Coronary artery (tissue), 2 donors: Measurements from ENCODE around the gene SPAG16.

ENCODE experiments used
- DNase-seq: peaks from one replicate; pipeline ENCODE4 v3.0.0-alpha.2; 2017; ENCODE audit warnings: low spot score
- H3K27ac ChIP-seq, 2 donors: fragments of 200-600 bp; sonication (generic); one replicate each; pipeline ENCODE4 v1.5.1; 2016 to 2019
- H3K4me3 ChIP-seq: fragments of 200-600 bp; sonication (generic); 2 replicates; pipeline ENCODE4 v1.5.1; 2016; ENCODE audit warnings: mild to moderate bottlenecking, moderate library complexity
- TF ChIP-seq, protein P1 (sequence below): fragments of 200-600 bp; sonication (generic); IDR thresholded peaks from one replicate; pipeline ENCODE4 v1.5.1; 2019; ENCODE audit warnings: antibody characterized with exemption

SPAG16 gene

DNA sequence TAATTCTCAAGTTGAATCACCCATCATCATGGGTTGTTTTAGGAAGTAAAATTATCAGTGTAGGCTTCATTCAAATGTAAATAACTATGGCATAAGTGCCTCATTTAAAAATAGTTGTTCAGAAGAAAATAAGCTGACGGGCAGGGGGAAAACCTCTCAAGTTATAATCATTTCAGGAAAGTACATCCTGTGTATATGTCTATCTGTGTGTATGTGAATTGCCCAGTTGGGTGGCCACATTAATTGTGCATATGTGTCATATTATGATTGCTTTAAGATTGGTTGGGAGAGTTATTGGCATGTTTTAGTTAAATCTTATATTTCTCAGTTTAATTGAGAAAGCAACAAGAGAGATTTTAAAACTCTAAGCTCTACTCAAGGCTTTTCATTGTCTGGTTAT, 843.8 kb downstream of the SPAG16 start:
- DNase-seq = no peak
- TF ChIP-seq, protein P1, sequence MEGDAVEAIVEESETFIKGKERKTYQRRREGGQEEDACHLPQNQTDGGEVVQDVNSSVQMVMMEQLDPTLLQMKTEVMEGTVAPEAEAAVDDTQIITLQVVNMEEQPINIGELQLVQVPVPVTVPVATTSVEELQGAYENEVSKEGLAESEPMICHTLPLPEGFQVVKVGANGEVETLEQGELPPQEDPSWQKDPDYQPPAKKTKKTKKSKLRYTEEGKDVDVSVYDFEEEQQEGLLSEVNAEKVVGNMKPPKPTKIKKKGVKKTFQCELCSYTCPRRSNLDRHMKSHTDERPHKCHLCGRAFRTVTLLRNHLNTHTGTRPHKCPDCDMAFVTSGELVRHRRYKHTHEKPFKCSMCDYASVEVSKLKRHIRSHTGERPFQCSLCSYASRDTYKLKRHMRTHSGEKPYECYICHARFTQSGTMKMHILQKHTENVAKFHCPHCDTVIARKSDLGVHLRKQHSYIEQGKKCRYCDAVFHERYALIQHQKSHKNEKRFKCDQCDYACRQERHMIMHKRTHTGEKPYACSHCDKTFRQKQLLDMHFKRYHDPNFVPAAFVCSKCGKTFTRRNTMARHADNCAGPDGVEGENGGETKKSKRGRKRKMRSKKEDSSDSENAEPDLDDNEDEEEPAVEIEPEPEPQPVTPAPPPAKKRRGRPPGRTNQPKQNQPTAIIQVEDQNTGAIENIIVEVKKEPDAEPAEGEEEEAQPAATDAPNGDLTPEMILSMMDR = no peak
- Histone ChIP-seq H3K4me3 (no peak overlapping the region), H3K27ac (peak overlapping the region in 1 of 2 donors; percentile 14)

DNA sequence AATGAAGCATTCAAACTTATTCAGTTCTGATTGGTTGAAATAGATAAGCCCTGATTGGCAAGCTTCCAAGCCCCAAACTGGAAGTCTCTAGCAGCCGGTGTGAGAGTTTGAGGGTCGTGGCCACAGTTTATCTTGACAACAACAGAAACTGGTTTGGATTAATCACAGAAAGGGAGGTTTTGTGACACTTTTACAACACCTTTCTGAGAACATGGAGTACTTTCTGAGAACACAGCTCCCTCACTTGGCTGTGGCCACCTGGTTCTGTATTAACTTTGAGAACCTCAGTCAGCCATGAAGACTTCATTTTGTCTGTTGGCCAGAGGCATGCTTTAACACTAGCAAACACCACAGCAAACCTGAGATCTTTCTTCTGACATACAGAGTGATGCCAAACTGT, 845.9 kb downstream of the SPAG16 start:
- DNase-seq = no peak

DNA sequence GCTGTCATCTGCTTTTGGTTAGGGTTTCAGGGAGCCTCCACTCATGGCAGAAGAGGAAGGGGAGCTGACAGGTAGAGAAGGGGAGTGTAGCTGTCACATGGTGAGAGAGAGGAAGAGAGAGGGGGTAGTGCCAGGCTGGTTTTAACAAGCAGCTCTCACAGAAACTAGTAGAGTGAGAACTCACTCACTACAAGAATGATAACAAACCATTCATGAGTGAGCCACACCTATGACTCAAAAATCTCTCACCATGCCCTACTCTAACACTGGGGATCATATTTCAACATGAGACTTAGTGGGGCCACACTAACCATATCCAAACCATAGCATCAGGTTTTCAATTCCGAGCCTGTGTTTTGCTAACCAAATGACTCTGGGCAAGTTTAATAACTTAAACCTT, 851.7 kb downstream of the SPAG16 start:
- TF ChIP-seq, protein P1 = no peak
- Histone ChIP-seq H3K4me3 (no peak overlapping the region), H3K27ac (no peak overlapping the region)
- no peak for DNase-seq

More for the DNA sequence above, 845.9 kb downstream of the SPAG16 start:
- TF ChIP-seq, protein P1 = no peak
- H3K4me3 ChIP-seq = no peak overlapping the region
- no peak overlapping the region for H3K27ac ChIP-seq

DNA sequence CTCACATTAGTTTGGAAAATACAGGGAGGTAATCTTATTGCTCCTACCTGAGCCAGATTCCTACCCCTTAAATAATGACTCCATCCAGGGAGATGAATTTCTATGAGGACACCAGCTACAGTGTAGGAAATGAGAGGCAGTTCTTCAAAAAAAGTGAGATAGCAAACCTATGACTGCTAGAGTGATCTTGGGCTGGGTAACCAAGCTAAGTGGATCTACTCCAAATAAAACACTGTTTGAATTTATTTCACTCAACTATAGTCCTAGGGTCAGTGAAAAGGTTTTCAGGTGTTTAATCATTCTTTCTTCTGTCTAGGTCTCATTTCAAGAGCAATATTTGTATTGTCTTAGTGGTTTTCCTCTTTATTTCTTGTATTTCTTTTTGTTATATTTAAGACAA, 854.5 kb downstream of the SPAG16 start:
- TF ChIP-seq, protein P1 = no peak
- no peak overlapping the region for H3K4me3 ChIP-seq
- DNase-seq = no peak
- H3K27ac ChIP-seq = no peak overlapping the region

DNA sequence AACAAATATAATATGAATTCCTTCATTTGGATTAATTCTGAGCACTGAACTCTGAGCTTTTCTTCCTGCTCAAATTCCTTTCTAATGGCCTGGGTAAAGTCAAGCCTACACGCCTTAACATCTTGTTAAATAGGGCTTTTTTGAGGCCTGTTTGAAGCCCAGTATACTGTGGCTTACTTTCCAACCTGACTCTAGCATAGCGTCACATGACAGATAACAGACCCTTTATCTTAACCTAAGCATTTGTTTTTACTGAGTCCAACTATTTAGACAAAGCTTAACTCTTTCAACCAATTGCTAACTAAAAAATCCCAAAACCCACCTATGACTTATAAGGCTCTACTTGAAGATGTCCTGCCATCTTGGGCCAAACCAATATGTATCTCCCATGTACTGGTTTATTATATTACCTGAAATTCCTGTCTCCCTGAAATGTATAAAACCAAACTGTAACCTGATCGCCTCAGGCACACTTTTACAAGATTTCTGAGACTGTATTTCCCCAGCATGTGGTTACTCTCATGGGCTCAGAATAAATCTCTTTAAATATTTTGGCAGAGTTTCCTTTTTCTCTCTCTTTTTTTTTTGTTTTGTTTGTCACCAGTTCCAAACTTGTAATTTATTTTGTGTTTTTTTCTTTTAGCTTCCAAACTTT, 855.5 kb downstream of the SPAG16 start:
- no peak for DNase-seq
- no peak overlapping the region for H3K27ac ChIP-seq
- no peak overlapping the region for H3K4me3 ChIP-seq
- TF ChIP-seq, protein P1 = no peak

DNA sequence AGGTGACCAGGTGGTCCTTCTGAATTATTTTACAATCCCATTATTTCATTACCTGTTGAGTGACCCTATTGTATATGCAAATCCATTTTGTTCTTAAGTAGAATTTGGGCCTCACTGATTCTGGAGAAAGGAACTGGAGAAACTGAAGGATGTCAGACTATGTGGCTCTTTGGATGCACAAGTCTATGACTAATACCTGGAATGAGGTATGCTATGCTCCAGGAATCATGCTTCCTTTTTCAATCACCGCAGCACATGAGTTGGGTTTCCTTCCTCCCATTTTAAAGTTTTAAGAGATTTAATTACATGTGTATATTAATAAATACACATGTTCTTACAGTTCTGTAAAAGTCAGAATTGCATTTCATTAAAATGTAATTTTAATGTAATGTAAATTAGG, 872.7 kb downstream of the SPAG16 start:
- Histone ChIP-seq H3K4me3 (no peak overlapping the region), H3K27ac (no peak overlapping the region)
- DNase-seq = no peak
- TF ChIP-seq, protein P1 = no peak

DNA sequence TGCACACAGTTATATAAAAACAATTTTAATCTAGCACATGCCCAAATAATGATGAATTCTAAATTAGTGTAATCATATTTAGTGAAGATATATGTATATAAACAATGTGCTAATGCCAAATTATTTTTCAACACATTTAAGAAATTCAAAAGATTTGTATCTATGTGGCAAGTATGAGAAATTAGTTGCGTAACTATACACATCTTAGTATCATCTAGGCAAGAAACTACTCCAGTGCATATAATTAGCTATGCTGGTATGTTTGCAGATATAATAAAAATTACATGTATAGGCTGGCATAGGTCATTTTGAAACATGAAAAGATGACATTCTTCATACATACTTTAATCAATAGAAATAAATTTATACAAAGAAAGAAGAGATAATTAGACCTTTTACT, 874.6 kb downstream of the SPAG16 start:
- no peak for DNase-seq
- no peak overlapping the region for H3K4me3 ChIP-seq

More for the DNA sequence above, 874.6 kb downstream of the SPAG16 start:
- no peak overlapping the region for H3K27ac ChIP-seq
- TF ChIP-seq, protein P1 = no peak
